Smooth muscle cell (in vitro differentiated cells): ENCODE data around the gene KSR1. TPM values are rescaled to one million over a fixed set of nuclear protein-coding genes. Genes with fewer than 3 reads are reported as not detected.

Source experiments
- DNase-seq: peaks from one replicate; lab custom pipeline; 2025; ENCODE audit not compliant: unreplicated experiment; lab: John Stamatoyannopoulos, UW
- H2AFZ ChIP-seq: fragments of 200-600 bp; sonication (generic); 2 replicates; pipeline ENCODE4 v1.6.0; 2016; ENCODE audit warnings: antibody characterized with exemption, low read depth, mild to moderate bottlenecking
- H3F3A ChIP-seq: fragments of 200-600 bp; sonication (generic); 2 replicates; pipeline ENCODE4 v1.6.0; 2017; ENCODE audit warnings: antibody characterized with exemption, low read depth
- H3K27ac ChIP-seq: fragments of 200-600 bp; sonication (generic); 2 replicates; pipeline ENCODE4 v1.5.1; 2016; ENCODE audit warnings: low read depth, mild to moderate bottlenecking
- H3K27me3 ChIP-seq: fragments of 200-600 bp; sonication (generic); 2 replicates; pipeline ENCODE4 v1.6.1; 2016; ENCODE audit warnings: low read depth, mild to moderate bottlenecking
- H3K36me3 ChIP-seq: fragments of 200-600 bp; sonication (generic); 2 replicates; pipeline ENCODE4 v1.5.1; 2016; ENCODE audit warnings: low read depth
- H3K4me1 ChIP-seq: fragments of 200-600 bp; sonication (generic); 2 replicates; pipeline ENCODE4 v1.5.1; 2016; ENCODE audit warnings: low read depth
- H3K4me2 ChIP-seq: fragments of 200-600 bp; sonication (generic); 2 replicates; pipeline ENCODE4 v1.6.0; 2016; ENCODE audit warnings: mild to moderate bottlenecking
- H3K4me3 ChIP-seq: fragments of 200-600 bp; sonication (generic); 2 replicates; pipeline ENCODE4 v1.5.1; 2016; ENCODE audit warnings: mild to moderate bottlenecking
- H3K79me2 ChIP-seq: fragments of 200-600 bp; sonication (generic); 2 replicates; pipeline ENCODE4 v1.6.0; 2016; ENCODE audit warnings: low read depth, mild to moderate bottlenecking
- H3K9ac ChIP-seq: fragments of 200-600 bp; sonication (generic); 2 replicates; pipeline ENCODE4 v1.6.0; 2016; ENCODE audit warnings: low read depth
- H3K9me3 ChIP-seq: fragments of 200-600 bp; sonication (generic); replicated peaks from 2 replicates; pipeline ENCODE4 v1.5.1; 2016; ENCODE audit warnings: low read depth
- H4K20me1 ChIP-seq: fragments of 200-600 bp; sonication (generic); 2 replicates; pipeline ENCODE4 v1.6.0; 2016; ENCODE audit warnings: low read depth
- WGBS: methylation state at CpG from one replicate; pipeline ENCODE4 v1.1.7; 2016; ENCODE audit warnings: low lambda C conversion rate; 5-methylcytosine and 5-hydroxymethylcytosine counted together
- polyA plus RNA-seq: library from polyadenylated mRNA; unstranded; fragments of >200 nt; fragmentation: Nextera tagmentation; extraction: Ambion mirVana; gene quantifications from 2 replicates; pipeline ENCODE4 v1.2.1, GENCODE V29; 2016
- total RNA-seq: library from RNA; depleted of rRNA; stranded (reverse); fragments of >200 nt; gene quantifications from 2 replicates; pipeline ENCODE4 v1.2.3, GENCODE V29; 2014
- TF ChIP-seq, protein P1 (sequence below): fragments of 200-600 bp; sonication (generic); IDR thresholded peaks from 2 replicates; pipeline ENCODE4 v1.5.1; 2017; ENCODE audit warnings: borderline replicate concordance, mild to moderate bottlenecking, antibody characterized with exemption; ENCODE audit not compliant: insufficient read depth, poor library complexity, severe bottlenecking

KSR1 gene
- total and polyA plus RNA-seq, 2 experiments from 2014 or later: 40.4 to 65.1 TPM

DNA sequence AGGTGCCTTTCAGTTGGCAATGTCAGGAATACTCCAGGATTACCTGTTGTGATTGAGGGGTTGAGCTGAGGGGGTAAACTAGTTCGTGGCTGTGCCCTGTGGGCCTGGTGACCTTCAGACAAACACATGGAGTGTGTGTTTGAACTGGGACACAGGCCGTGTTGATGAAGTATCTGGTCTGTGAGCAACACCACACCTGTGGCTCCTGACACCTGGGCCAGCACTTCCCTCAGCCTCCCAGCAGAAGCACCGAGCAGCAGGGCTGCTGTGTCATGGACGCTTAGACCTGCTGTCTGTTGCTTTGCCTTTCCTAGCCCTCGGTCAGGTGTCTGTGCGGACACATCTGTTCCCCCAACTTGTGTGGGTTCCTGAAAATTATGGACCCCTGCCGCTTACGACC lies 82.9 kb downstream of the KSR1 start:
- TF ChIP-seq, protein P1, sequence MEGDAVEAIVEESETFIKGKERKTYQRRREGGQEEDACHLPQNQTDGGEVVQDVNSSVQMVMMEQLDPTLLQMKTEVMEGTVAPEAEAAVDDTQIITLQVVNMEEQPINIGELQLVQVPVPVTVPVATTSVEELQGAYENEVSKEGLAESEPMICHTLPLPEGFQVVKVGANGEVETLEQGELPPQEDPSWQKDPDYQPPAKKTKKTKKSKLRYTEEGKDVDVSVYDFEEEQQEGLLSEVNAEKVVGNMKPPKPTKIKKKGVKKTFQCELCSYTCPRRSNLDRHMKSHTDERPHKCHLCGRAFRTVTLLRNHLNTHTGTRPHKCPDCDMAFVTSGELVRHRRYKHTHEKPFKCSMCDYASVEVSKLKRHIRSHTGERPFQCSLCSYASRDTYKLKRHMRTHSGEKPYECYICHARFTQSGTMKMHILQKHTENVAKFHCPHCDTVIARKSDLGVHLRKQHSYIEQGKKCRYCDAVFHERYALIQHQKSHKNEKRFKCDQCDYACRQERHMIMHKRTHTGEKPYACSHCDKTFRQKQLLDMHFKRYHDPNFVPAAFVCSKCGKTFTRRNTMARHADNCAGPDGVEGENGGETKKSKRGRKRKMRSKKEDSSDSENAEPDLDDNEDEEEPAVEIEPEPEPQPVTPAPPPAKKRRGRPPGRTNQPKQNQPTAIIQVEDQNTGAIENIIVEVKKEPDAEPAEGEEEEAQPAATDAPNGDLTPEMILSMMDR: no peak
- peak overlapping the region; percentile 77 for H3K4me2 ChIP-seq
- no peak for DNase-seq
- peak overlapping the region; percentile 14 for H3K9ac ChIP-seq
- H3K36me3 ChIP-seq: no peaks in the 10 kb centered on the region
- no peak overlapping the region for H3K4me3 ChIP-seq
- H3K27ac ChIP-seq: peak overlapping the region; percentile 94
- peaks cover 71% of the 10 kb centered on the region for H4K20me1 ChIP-seq
- H3K4me1 ChIP-seq: peaks cover 38% of the 10 kb centered on the region
- H2AFZ ChIP-seq: no peak overlapping the region
- H3K79me2 ChIP-seq: peaks cover 84% of the 10 kb centered on the region
- H3F3A ChIP-seq: peaks cover 55% of the 10 kb centered on the region
- H3K27me3 ChIP-seq: no peaks in the 10 kb centered on the region
- no peaks in the 10 kb centered on the region for H3K9me3 ChIP-seq
- 93% methylated on average over 8 of the region's 8 CpGs for WGBS

GRCh38 chr17:27539794-27540317 lies 83.6 kb downstream of the KSR1 start:
- Histone ChIP-seq H3K27me3 (no peaks in the 10 kb centered on the region), H3K4me3 (no peak overlapping the region), H4K20me1 (peaks cover 71% of the 10 kb centered on the region), H3K9ac (no peak overlapping the region), H3K4me2 (peak overlapping the region; percentile 77), H3K36me3 (no peaks in the 10 kb centered on the region), H3F3A (peaks cover 48% of the 10 kb centered on the region), H3K27ac (peak overlapping the region; percentile 94), H3K4me1 (peaks cover 38% of the 10 kb centered on the region), H2AFZ (no peak overlapping the region), H3K9me3 (no peaks in the 10 kb centered on the region), H3K79me2 (peaks cover 84% of the 10 kb centered on the region)
- no peak for DNase-seq
- WGBS: 51% methylated on average over 3 of the region's 3 CpGs
- TF ChIP-seq, protein P1: no peak

DNA sequence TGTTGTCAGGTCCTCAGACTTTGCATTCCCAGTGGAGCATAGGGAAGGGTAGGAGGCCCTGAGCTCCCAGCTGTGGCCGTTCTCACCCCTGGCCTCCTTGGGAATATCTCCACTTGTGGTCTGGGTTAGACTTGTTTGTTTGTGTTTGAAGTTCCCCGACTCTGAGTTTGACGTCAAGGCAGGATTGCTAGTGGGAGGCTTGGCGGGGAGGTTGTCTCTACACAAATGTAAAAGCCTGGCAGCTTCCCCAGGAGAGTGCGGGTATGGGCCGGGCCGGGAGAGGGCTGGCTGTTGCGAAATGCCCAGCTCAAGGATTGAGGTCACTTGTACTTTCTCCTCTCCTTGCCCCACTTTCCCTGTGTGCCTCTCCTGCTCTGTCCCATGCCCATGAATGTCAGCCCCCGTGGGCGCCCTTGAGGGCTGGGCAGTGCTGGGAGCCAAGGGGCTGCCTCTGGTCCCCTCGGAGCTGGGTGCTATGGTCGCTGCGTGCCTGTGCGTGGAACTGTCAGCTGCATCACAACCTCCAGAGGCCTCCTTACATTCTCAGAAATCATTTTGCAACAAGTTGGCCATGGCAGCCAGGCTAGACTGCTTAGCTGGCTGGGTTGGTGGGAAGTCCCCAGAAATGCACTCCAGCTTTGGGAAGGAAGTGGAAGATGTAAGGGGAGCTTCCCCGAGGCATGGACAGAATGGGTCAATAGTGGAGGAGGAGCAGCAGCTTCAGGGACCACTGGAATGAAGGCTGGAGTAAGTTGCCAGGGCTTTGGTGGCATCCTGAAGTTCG lies 84.3 kb downstream of the KSR1 start:
- Histone ChIP-seq H3K9ac (peak overlapping the region; percentile 70), H3K27ac (peak overlapping the region; percentile 94), H3K4me1 (peaks cover 38% of the 10 kb centered on the region), H3K9me3 (no peaks in the 10 kb centered on the region), H4K20me1 (peaks cover 78% of the 10 kb centered on the region), H3K4me2 (peak overlapping the region; percentile 77), H3K4me3 (no peak overlapping the region), H3K36me3 (no peaks in the 10 kb centered on the region), H3K79me2 (peaks cover 90% of the 10 kb centered on the region), H3K27me3 (no peaks in the 10 kb centered on the region), H2AFZ (no peak overlapping the region), H3F3A (peaks cover 44% of the 10 kb centered on the region)
- 49% methylated on average over 16 of the region's 16 CpGs for WGBS
- peak; percentile 77 for DNase-seq
- TF ChIP-seq, protein P1: no peak
